Endothelial cell of umbilical vein (primary cell): ENCODE measurements around the gene LPP. TPM values are rescaled to one million over a fixed set of nuclear protein-coding genes. Genes with fewer than 3 reads are reported as not detected.
A peak's percentile ranks its signal among the peaks of the same experiment; 100 is the strongest.

Experiments
- BruUV-seq: library from RNA; stranded (reverse); fragments of 400-500 nt; replicated peaks from 2 replicates; lab custom pipeline; 2021; lab: Mats Ljungman, UMichigan
- CTCF ChIA-PET: fragments of 300-600, 350-600 bp; sonication (Branson Sonifier 250); formaldehyde crosslinking; loops from one replicate; lab custom pipeline; 2021; ENCODE audit warnings: antibody characterized with exemption, inconsistent platforms; lab: Charles Lee
- POLR2A ChIA-PET: fragments of 300-600, 350-600 bp; sonication (Branson Sonifier 250); formaldehyde crosslinking; loops from one replicate; lab custom pipeline; 2021; ENCODE audit warnings: antibody characterized with exemption, inconsistent platforms; lab: Charles Lee
- DNase-seq: peaks from one replicate; pipeline ENCODE4 v3.0.0-alpha.2; 2011; ENCODE audit warnings: low read depth, low spot score
- FAIRE-seq: peaks from 2 replicates; lab custom pipeline; 2011; peaks lifted over from hg19 to GRCh38; lab: Jason Lieb, UNC
- H2AFZ ChIP-seq: 2 replicates; pipeline ENCODE4 v1.6.0; 2012; ENCODE audit warnings: low read depth, low read length, control low read depth, inconsistent platforms
- H3K27ac ChIP-seq: 2 replicates; pipeline ENCODE4 v1.5.1; 2011; ENCODE audit warnings: low read depth, mild to moderate bottlenecking, control low read depth, low read length, moderate library complexity; ENCODE audit not compliant: insufficient read depth
- H3K27me3 ChIP-seq, 2 experiments: 2 replicates each; pipeline versions ENCODE4 v1.6.0 to v1.6.1; 2011; ENCODE audit warnings: low read length in 2 of 2, mixed read lengths in 1 of 2; ENCODE audit not compliant: control insufficient read depth in 2 of 2, insufficient read depth in 2 of 2
- H3K36me3 ChIP-seq, 2 experiments: 2 replicates in 1 of 2; 3 replicates in 1 of 2; pipeline ENCODE4 v1.5.1; 2011; ENCODE audit warnings: low read length in 2 of 2, mild to moderate bottlenecking in 1 of 2, moderate library complexity in 1 of 2; ENCODE audit not compliant: control insufficient read depth in 2 of 2, insufficient read depth in 2 of 2; ENCODE audit errors: extremely low read depth in 1 of 2
- H3K4me1 ChIP-seq: 3 replicates; pipeline ENCODE4 v1.5.1; 2011; ENCODE audit warnings: mild to moderate bottlenecking, low read length; ENCODE audit not compliant: control insufficient read depth, insufficient read depth; ENCODE audit errors: extremely low read depth
- H3K4me2 ChIP-seq: 2 replicates; pipeline ENCODE4 v1.6.1; 2011; ENCODE audit warnings: low read length, control low read depth, mixed read lengths; ENCODE audit not compliant: insufficient read depth
- H3K4me3 ChIP-seq, 3 experiments: fragments of 200-600 bp in 1 of 3; sonication (generic), shearing (Covaris generic) in 1 of 3; replicated peaks in 1 of 3; 2 replicates each; pipeline ENCODE4 v1.5.1; 2011 to 2016; ENCODE audit warnings: control low read depth in 3 of 3, low read length in 3 of 3, mild to moderate bottlenecking in 2 of 3, inconsistent platforms in 1 of 3, low read depth in 1 of 3, moderate library complexity in 1 of 3; ENCODE audit not compliant: insufficient read depth in 1 of 3
- H3K79me2 ChIP-seq: 2 replicates; pipeline ENCODE4 v1.6.0; 2012; ENCODE audit warnings: low read length, inconsistent platforms; ENCODE audit not compliant: control insufficient read depth, insufficient read depth
- H3K9ac ChIP-seq: replicated peaks from 2 replicates; pipeline ENCODE3; 2011; ENCODE audit warnings: low read length, control low read depth; ENCODE audit not compliant: insufficient read depth; ENCODE audit errors: extremely low read depth
- H3K9me1 ChIP-seq: replicated peaks from 3 replicates; pipeline ENCODE4 v1.6.0; 2011; ENCODE audit warnings: mild to moderate bottlenecking, low read length; ENCODE audit not compliant: control insufficient read depth, insufficient read depth; ENCODE audit errors: extremely low read depth
- H3K9me3 ChIP-seq: replicated peaks from 2 replicates; pipeline ENCODE4 v1.5.1; 2012; ENCODE audit warnings: low read length, inconsistent platforms; ENCODE audit not compliant: control insufficient read depth, insufficient read depth
- H4K20me1 ChIP-seq: replicated peaks from 2 replicates; pipeline ENCODE3; 2011; ENCODE audit warnings: mild to moderate bottlenecking, low read length; ENCODE audit not compliant: control insufficient read depth, insufficient read depth; ENCODE audit errors: extremely low read depth
- EZH2 ChIP-seq: IDR thresholded peaks from 2 replicates; pipeline ENCODE4 v1.6.1; 2012; ENCODE audit warnings: borderline replicate concordance, low read depth, mild to moderate bottlenecking, moderate library complexity, low read length, inconsistent platforms; ENCODE audit not compliant: severe bottlenecking
- FOS ChIP-seq: IDR thresholded peaks from 2 replicates; pipeline ENCODE4 v1.6.1; 2011; ENCODE audit warnings: mild to moderate bottlenecking, low read length, moderate library complexity, borderline replicate concordance; ENCODE audit not compliant: insufficient read depth
- GATA2 ChIP-seq: IDR thresholded peaks from 2 replicates; pipeline ENCODE4 v1.7.0; 2011; ENCODE audit warnings: low read depth, mild to moderate bottlenecking, moderate library complexity, mixed read lengths, low read length; ENCODE audit not compliant: insufficient read length, insufficient read depth
- JUN ChIP-seq: IDR thresholded peaks from 2 replicates; pipeline ENCODE4 v1.6.1; 2011; ENCODE audit warnings: borderline replicate concordance, low read depth; ENCODE audit not compliant: insufficient read length, insufficient read depth
- MYC ChIP-seq: IDR thresholded peaks from one replicate; pipeline ENCODE4 v1.6.1; 2011; ENCODE audit warnings: mild to moderate bottlenecking, low read depth, low read length
- POLR2A ChIP-seq: IDR thresholded peaks from 2 replicates; pipeline ENCODE4 v1.6.1; 2012; ENCODE audit warnings: low read depth, mild to moderate bottlenecking, control low read depth, low read length
- POLR2AphosphoS5 ChIP-seq: IDR thresholded peaks from 2 replicates; pipeline ENCODE4 v1.6.1; 2012; ENCODE audit warnings: low read depth, mild to moderate bottlenecking, control low read depth, low read length, moderate library complexity; ENCODE audit not compliant: insufficient read depth
- dilution Hi-C: fragments of 300-500 bp; cut with MboI; formaldehyde crosslinking; loops from one replicate; pipeline ENCODE4 v1.15.0; 2019; ENCODE audit warnings: low sequenced_read_pairs; ENCODE audit not compliant: extremely low pct_ligation_motif_present
- intact Hi-C: fragments of 100-400 bp; cut with micrococcal nuclease; formaldehyde crosslinking; loops from one replicate; pipeline ENCODE4 v1.10.0; 2022
- polyA plus RNA-seq, 4 experiments: library from polyadenylated mRNA; depleted of rRNA in 3 of 4; stranded (reverse) in 3 of 4; unstranded in 1 of 4; fragments of >200 nt; gene quantifications; 2 replicates each; pipeline versions ENCODE4 v1.2.1 to v1.2.3, GENCODE V29; 2011 to 2012; ENCODE audit warnings: missing spikeins in 1 of 4
- total RNA-seq: library from RNA; stranded (reverse); gene quantifications from 2 replicates; pipeline ENCODE4 v1.2.3, GENCODE V29; 2021
- TF ChIP-seq, protein P1 (sequence below): IDR thresholded peaks from 2 replicates; pipeline ENCODE4 v1.6.1; 2011; ENCODE audit not compliant: insufficient read depth, insufficient read length
- TF ChIP-seq, protein P2 (sequence below), 2 donors: IDR thresholded peaks; 1 replicate in 1 of 2; 2 replicates in 1 of 2; pipeline ENCODE4 v1.5.1; 2011; ENCODE audit warnings: low read length in 2 of 2, mild to moderate bottlenecking in 2 of 2, moderate library complexity in 2 of 2, control low read depth in 1 of 2, inconsistent platforms in 1 of 2, low read depth in 1 of 2; ENCODE audit not compliant: insufficient read depth in 1 of 2; ENCODE audit errors: extremely low read depth in 1 of 2

Gene LPP
- total and polyA plus RNA-seq, 2 donors (not counting 3 experiments of a cell fraction or from before 2014, with no cell fraction given): 16.9 to 153 TPM

DNA sequence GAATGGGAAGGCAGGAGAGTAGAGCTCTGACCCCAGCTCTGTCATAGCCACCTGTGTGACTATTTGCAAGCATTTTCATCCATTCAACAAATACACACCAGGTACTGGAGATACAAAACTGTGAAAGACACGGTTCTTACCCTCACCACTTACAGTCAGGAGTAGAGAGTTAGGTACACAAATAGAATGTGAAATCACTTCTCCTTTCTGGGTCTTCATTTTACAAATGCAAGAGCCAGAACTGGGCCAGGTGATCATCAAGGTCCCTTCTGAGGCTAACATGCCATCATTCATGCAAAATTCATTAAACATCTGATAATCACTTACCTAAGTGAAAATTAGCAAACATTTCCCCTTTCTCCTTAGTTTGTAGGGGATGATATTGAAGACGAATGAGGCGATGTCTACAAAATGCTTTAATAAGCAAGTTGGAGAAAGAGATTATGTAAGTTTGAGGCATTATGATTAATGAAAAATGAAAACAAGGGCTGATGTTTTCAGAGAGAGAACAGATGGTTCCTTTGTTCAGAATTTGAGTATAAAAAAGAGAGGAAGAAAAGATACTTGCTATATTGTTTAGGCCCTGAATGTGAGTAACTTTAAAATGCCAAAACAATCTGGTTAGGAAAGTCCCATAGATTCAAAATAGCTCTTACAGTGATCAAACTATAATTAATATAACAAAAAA is 88.6 kb downstream of the LPP start:
- H3K4me3 ChIP-seq: no peak overlapping the region
- no TSS peak for BruUV-seq
- CTCF ChIA-PET: interaction anchor here (1.1 kb wide), 1 partner anchor 8 kb away, joined by 3 read pairs; no protein-coding TSS in a partner anchor
- peaks cover 13% of the 10 kb centered on the region for H3K79me2 ChIP-seq
- no peak overlapping the region for H2AFZ ChIP-seq
- dilution Hi-C loops: no loop called here
- no peak for TF ChIP-seq FOS
- TF ChIP-seq, protein P1, sequence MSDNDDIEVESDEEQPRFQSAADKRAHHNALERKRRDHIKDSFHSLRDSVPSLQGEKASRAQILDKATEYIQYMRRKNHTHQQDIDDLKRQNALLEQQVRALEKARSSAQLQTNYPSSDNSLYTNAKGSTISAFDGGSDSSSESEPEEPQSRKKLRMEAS: no peak
- no peak for TF ChIP-seq POLR2AphosphoS5
- no peak for TF ChIP-seq POLR2A
- TF ChIP-seq, protein P2, sequence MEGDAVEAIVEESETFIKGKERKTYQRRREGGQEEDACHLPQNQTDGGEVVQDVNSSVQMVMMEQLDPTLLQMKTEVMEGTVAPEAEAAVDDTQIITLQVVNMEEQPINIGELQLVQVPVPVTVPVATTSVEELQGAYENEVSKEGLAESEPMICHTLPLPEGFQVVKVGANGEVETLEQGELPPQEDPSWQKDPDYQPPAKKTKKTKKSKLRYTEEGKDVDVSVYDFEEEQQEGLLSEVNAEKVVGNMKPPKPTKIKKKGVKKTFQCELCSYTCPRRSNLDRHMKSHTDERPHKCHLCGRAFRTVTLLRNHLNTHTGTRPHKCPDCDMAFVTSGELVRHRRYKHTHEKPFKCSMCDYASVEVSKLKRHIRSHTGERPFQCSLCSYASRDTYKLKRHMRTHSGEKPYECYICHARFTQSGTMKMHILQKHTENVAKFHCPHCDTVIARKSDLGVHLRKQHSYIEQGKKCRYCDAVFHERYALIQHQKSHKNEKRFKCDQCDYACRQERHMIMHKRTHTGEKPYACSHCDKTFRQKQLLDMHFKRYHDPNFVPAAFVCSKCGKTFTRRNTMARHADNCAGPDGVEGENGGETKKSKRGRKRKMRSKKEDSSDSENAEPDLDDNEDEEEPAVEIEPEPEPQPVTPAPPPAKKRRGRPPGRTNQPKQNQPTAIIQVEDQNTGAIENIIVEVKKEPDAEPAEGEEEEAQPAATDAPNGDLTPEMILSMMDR (IDR thresholded peaks at IDR 0.05; ENCODE audit: extremely low read depth in 1 of 2, insufficient read depth in 1 of 2, low read depth in 1 of 2, low read length in 2 of 2): no peak
- no peak for TF ChIP-seq MYC
- no peak for TF ChIP-seq JUN
- no peak for TF ChIP-seq GATA2
- TF ChIP-seq EZH2: no peak
- intact Hi-C loops: no loop called here
- DNase-seq (peak; percentile 36), FAIRE-seq (no peak)
- H3K9ac ChIP-seq: no peak overlapping the region
- no peak overlapping the region for H3K27ac ChIP-seq
- peaks cover 4% of the 10 kb centered on the region for H3K4me1 ChIP-seq
- no peaks in the 10 kb centered on the region for H3K9me1 ChIP-seq
- H3K9me3 ChIP-seq: no peaks in the 10 kb centered on the region
- POLR2A ChIA-PET: no interaction called here
- H4K20me1 ChIP-seq: no peaks in the 10 kb centered on the region
- H3K27me3 ChIP-seq: no peaks in the 10 kb centered on the region
- H3K36me3 ChIP-seq: peaks cover 0 to 3% of the 10 kb centered on the region in 2 experiments
- no peak overlapping the region for H3K4me2 ChIP-seq
